Left lobe of liver (tissue), 2 donors: ENCODE data around the gene RPS6KA6. TPM values are rescaled to one million over a fixed set of nuclear protein-coding genes. Genes with fewer than 3 reads are reported as not detected.
A peak's percentile ranks its signal among the peaks of the same experiment; 100 is the strongest.

Source experiments
- ATAC-seq: fragments of 200-7000 bp; cut with Tn5 transposase; one replicate; pipeline ENCODE4 v1.9.1; 2020; ENCODE audit warnings: mild to moderate bottlenecking, moderate library complexity
- DNase-seq: peaks from one replicate; pipeline ENCODE4 v3.0.0-alpha.2; 2020; ENCODE audit warnings: low spot score
- total RNA-seq: library from RNA; stranded (reverse); gene quantifications from one replicate; pipeline ENCODE4 v1.2.1, GENCODE V29; 2021
- donor health status: DM: no; HTN: no; CAD: no; lungs with moderate emphysema.
- donor health status: DM: no; HTN: yes; CAD: no.

The RPS6KA6 gene
- total RNA-seq, result 0.58 TPM

- DNase-seq (no peak), ATAC-seq (peak; percentile 69)
Observed at GRCh38 chrX:84187533-84188319, at the start of gene RPS6KA6. Gene RPS6KA6 (minus strand): TSS chrX:84188199. CDS start chrX:84187899, 300 bp downstream.

DNA sequence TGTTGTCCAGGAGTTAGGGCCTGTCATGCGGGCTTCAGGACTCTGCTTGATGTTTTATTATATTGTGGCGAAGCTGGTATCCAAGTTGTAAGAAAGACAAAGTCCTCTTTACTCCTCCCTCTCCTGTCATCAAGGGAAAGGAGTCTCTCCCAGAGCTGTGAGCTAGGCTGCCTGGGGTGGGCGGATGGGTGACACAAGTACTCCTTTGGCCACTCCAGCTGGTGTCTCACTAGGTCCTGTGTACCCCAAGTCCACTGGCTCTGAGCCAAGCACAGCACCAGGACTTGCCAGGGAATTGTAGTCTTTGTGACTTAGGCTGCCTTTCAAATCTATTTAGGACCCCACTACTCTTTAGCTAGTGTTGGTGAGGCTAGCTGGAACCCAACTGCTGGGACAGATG is 36.7 kb upstream of the RPS6KA6 start:
- no peak for DNase-seq
- ATAC-seq, result no peak

- no peak for DNase-seq
- no peak for ATAC-seq
Observed at GRCh38 chrX:84223261-84223660, 35.3 kb upstream of the RPS6KA6 start.

DNA sequence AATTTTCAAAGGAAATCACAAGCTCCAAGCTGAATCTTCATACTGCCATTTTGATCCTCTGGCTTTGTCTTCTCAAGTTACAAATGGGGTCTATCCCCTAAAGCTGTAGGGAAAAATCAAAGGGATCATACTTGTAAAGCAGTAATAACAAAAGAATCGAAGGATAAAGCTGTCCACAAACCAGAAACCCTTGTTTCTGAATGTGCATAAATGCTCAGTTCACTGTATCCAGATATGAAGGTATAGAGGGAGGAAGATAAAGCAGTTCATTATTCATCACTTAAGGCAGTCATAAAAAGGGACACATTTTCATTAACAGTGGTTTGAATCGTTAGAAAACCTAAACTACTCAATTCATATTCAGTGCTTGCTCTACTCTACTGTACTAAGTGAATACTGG is 33.2 kb upstream of the RPS6KA6 start:
- DNase-seq (no peak), ATAC-seq (no peak)

DNA sequence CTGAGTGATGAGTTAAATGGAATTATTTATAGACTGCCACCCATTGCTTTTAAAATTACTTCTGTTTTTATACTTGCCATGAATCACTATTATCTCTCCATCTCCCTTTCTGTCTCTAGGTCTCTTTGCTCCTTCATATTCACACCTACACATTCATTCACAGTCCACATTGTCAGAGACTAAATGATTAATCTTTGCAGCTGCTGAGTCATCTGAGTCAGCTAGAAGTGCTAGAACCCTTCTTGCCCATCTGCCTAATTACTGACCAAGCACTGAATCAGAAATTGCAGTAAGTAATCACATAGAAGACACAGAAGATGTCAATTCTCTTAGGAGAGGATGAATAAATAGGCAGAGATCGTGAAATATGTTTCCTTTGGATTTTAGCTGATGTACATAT is 31.6 kb upstream of the RPS6KA6 start:
- DNase-seq (no peak), ATAC-seq (no peak)

- ATAC-seq (no peak), DNase-seq (no peak)
Observed at GRCh38 chrX:84218726-84219125, 30.7 kb upstream of the RPS6KA6 start.

GRCh38 chrX:84216881-84217280 is 28.9 kb upstream of the RPS6KA6 start:
- no peak for ATAC-seq
- DNase-seq, result no peak

DNA sequence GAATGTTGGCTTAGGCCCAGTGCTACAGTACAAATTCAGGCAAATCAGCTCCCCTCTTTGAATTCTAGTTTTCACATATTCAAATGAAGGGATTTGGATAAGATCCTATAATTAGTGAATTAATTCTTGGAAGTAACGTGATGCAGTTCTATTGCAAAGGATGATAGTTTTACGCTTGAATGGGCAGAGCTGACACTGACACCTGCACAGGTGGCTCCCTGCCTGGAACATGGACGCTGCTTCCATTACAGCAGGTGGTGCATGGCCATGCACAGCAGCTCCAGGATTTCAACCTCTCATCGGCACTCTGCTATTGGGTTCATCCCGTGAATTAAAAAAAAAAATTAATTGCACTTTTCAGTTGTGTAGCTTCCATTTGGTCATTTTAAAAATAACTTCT is 28.4 kb upstream of the RPS6KA6 start:
- DNase-seq (no peak), ATAC-seq (no peak)

DNA sequence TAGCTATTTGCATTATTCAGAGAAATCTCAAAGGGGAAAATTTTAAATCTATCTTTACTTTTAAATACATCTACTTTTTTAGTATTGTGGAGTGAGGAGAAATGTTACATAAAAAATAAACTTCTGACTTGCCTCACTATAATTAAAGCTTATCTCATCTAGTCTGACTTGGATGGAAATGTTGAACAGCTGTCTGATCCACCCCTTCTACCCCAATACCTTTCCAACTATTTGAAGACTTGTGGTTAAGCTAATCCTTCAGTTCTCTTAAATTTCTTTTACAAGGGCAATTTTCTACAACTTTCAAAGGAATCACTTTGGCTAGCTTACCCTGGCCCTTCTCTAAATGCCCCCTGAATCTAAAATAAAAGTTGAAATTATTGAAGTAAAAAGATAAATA is 17.3 kb upstream of the RPS6KA6 start:
- DNase-seq (no peak), ATAC-seq (no peak)

DNA sequence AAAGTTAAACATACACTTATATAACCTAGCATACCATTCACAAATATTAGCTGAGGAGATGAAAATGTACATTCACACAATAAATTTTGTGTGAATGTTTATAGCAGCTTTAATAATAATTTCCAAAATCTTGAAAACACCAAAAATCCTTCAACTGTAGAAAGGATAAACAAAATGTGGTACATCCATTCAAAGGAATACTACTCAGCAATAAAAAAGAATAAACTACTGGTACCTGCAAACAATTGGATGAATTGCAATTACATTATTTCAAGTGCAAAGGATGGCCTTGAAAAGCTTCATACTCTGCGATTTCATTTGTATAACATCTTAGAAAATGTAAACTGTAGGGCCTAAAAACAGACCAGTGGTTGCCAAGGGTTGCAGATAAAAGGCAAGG is 11.7 kb upstream of the RPS6KA6 start:
- ATAC-seq (no peak), DNase-seq (no peak)

- no peak for DNase-seq
- ATAC-seq, result no peak
Observed at GRCh38 chrX:84197550-84197949, 9.6 kb upstream of the RPS6KA6 start.

- ATAC-seq (no peak), DNase-seq (no peak)
Observed at GRCh38 chrX:84192006-84192405, 4.0 kb upstream of the RPS6KA6 start.

GRCh38 chrX:84189125-84189524 is 1.1 kb upstream of the RPS6KA6 start:
- ATAC-seq (peak; percentile 72), DNase-seq (no peak)

GRCh38 chrX:84188320-84188834 is 378 bp upstream of the RPS6KA6 start:
- peak; percentile 75 for ATAC-seq
- DNase-seq, result peak; percentile 48

DNA sequence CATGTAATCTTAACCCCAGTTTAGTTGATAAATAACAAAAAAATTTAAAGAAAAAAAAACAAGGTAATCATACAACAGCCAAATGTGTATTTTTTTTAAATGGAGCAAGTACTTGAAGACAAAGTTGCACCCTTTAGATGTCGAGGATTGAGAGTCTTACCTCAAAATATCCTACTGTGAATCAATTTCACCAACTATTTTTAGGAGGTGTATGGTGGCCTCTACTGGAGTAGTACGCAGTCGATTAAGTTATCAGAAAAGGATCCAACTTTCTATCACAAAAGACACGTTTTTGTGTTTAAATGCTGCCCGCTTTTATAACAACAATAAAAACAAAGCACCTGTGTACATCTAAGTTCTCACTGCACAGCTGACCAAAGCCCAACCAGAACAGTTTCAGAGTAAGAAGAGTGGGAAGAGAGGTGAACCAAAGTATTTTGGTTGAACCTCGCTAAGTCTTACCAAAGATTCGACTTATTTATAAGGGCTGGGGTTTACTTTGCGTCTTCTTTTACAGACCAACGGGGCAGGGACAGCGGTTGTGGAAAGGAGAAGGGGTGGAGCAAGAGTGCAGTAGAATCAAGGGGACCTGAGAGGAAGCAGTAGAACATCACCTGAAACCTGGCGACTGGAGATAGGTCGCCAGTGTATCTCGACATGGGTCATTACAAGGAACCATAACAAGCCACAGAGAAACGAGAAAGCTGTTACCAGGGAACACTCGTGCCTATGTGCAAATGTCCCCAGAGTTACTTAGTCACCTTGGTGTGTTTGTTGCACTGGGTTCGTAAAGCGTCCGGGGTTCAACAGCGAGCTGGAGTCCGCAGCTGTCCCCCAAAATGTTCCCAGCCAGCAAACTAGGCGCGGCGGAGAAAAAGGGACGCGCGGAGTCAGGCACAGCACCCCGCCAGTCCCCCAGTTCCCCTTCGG is 1.1 kb downstream of the RPS6KA6 start:
- ATAC-seq, result peak; percentile 44
- no peak for DNase-seq

GRCh38 chrX:84182516-84182915 is 5.5 kb downstream of the RPS6KA6 start:
- DNase-seq, result no peak
- no peak for ATAC-seq

GRCh38 chrX:84175958-84176357 is 12.0 kb downstream of the RPS6KA6 start:
- DNase-seq, result no peak

GRCh38 chrX:84175274-84175673 is 12.7 kb downstream of the RPS6KA6 start:
- DNase-seq, result no peak
- no peak for ATAC-seq

More at GRCh38 chrX:84175958-84176357, 12.0 kb downstream of the RPS6KA6 start:
- peak; percentile 42 for ATAC-seq

DNA sequence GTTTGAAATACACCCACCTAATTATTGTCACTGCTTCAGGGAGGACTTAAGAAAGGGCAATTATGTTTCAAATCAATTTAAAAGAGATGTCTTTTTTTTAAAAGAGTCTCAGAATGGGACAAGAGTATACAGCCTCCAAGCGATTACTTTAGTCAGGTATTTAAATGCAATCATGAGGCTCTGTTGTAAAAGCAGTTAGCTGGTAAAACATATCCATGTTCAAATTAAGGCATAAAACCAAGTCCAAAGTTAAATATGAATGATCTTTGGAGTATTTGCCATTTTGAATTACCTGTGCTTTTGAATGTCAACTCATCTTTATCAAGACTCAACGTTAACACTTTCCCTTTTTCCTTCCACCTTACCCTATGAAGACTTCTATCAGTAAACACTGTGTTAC is 13.7 kb downstream of the RPS6KA6 start:
- ATAC-seq (no peak), DNase-seq (no peak)

- DNase-seq, result no peak
- ATAC-seq, result no peak
Observed at GRCh38 chrX:84170931-84171330, 17.1 kb downstream of the RPS6KA6 start.

- ATAC-seq (no peak), DNase-seq (no peak)
Observed at GRCh38 chrX:84168574-84168973, 19.4 kb downstream of the RPS6KA6 start.

GRCh38 chrX:84168095-84168494 is 19.9 kb downstream of the RPS6KA6 start:
- no peak for DNase-seq
- no peak for ATAC-seq
